ENCODE measurements around the gene USP44.

- TF ChIP-seq CTCF (CRISPR knock-in tag; IDR thresholded peaks at IDR 0.05): no peak
- TF ChIP-seq ELF4 (CRISPR knock-in tag; IDR thresholded peaks at IDR 0.05; ENCODE audit: borderline replicate concordance): no peak
- TF ChIP-seq ZNF274 (CRISPR knock-in tag; IDR thresholded peaks at IDR 0.05): no peak
- TF ChIP-seq PAWR (CRISPR knock-in tag; IDR thresholded peaks at IDR 0.05; ENCODE audit: borderline replicate concordance): no peak
- TF ChIP-seq CHD2 (IDR thresholded peaks at IDR 0.05; ENCODE audit: low read depth, low read length): no peak
- TF ChIP-seq ZNF704 (CRISPR knock-in tag; IDR thresholded peaks at IDR 0.05; ENCODE audit: borderline replicate concordance): no peak
- TF ChIP-seq ZBTB21 (CRISPR knock-in tag; IDR thresholded peaks at IDR 0.05): no peak
- no peak for TF ChIP-seq KAT7 (CRISPR knock-in tag; IDR thresholded peaks at IDR 0.05; ENCODE audit: borderline replicate concordance)
- no peak for TF ChIP-seq ZXDC (CRISPR knock-in tag; IDR thresholded peaks at IDR 0.05)
- no peak for TF ChIP-seq MIER3 (CRISPR knock-in tag; IDR thresholded peaks at IDR 0.05; ENCODE audit: borderline replicate concordance)
Measured at GRCh38 chr12:95547522-95548055, 3.7 kb downstream of the USP44 start.

All from HepG2 (cell line).